ENCODE results near the gene FERMT2.

The FERMT2 gene

DNA sequence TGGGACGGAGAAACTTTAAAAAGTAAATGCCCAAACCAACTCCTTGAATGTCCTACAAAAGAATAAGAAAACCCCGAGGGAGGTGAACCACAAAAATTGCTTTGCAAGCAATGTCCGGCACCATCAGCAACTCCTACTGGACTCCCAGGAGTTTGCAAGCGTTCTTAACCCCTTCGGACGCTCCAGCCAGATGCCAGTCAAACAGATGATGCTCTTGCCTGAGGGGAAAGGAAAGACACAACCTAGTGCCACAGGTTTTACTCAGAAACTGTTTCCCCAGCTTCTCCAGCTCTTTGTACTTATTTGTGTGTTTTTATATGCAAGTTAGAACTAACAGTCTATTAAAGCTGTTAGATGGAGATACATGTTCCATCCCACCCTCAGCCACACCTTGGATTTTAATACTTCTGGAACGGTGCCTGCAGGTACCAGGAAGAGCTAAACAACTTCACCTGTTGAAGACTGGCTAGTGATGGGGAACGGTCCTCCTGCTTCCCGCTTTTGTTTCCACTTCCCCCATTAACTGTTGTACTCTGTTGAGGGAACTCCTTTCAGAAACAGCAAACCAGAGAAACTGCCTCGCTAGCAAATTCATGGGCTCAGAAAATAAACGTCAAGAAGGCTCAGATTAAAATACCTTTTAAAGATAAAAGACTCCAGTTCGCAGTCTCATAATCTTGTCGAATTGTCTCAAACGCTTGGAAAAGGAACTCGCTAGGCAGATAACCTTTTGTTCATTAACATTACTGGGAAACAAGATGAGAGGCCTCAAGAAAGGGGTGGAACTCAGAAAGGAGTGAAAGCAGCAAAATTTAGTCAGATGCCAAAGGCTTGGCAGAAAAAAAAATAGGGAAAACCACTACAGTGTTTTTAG is 1.1 kb upstream of the FERMT2 start:
- DNase-seq = peak; percentile 33
- H3K36me3 Mint-ChIP-seq (ENCODE audit: low read depth) = no peaks in the 10 kb centered on the region
- H3K4me3 Mint-ChIP-seq = peak overlapping the region; percentile 52
- no peak overlapping the region for H3K27ac Mint-ChIP-seq
- H3K27me3 Mint-ChIP-seq = peaks cover 51% of the 10 kb centered on the region
- peaks cover 23% of the 10 kb centered on the region for H3K4me1 Mint-ChIP-seq (ENCODE audit: low read depth)
- H3K9me3 Mint-ChIP-seq = no peaks in the 10 kb centered on the region

DNA sequence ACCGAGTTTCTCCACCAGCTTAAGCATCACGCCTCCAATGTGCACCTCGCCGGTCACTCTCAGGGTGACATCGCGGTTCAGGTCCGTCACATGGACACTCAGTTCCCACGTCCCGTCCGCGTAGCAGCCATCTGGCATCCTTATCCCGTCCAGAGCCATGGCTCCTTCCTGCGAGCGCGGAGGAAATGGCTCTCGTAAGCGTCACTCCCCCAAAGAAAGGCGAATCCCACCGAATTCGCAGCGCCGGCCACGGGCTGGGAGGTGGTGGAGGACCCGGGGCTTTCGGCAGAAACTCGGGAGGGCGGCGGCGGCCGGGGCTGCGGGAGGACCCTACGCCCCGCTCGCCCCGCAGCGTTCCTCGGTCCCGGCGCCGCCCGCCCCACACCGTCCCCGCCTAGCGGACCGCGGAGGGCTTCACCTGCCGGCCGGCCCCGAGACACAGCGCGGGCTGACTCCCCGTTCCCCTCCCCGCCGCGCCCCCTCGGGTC is 396 bp downstream of the FERMT2 start:
- Mint-ChIP-seq H3K27ac (peak overlapping the region; percentile 73), H3K4me1 (ENCODE audit: low read depth) (peaks cover 23% of the 10 kb centered on the region), H3K9me3 (no peaks in the 10 kb centered on the region), H3K4me3 (peak overlapping the region; percentile 83), H3K36me3 (ENCODE audit: low read depth) (no peaks in the 10 kb centered on the region), H3K27me3 (peaks cover 57% of the 10 kb centered on the region)
- DNase-seq = peak; percentile 55

DNA sequence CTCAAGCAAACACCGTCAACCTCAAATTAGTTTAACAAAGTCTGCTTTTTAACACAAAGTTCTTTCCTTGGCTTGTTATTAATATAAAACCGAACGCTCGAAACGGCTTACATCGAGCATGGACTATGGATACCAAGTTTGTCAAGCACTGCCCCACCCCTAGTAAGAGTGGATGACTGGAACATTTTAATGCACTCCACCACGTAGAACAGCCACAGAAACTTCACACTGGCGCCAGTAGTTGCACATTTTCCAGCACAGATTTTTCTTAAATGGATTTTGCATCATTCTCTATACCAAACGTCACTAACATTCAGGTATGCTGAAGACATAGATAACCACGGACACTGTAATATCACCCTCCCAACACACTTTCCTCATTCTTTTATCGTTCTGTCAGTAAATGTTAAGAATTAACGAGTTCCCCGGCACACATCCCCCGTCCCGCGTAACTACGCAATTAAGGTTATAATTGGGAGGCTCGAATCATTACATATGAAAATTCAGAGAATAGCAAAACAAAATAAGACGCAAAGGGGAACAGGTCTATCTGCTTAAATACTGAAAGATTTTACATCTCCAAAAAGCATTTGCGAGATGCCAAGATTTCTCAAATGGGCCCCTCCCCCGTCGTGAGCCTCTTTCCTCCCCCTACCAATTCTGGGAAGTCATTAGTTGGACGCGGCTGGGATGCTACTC is 990 bp downstream of the FERMT2 start:
- Mint-ChIP-seq H3K4me1 (ENCODE audit: low read depth) (peaks cover 23% of the 10 kb centered on the region), H3K27ac (peak overlapping the region; percentile 73), H3K27me3 (peaks cover 60% of the 10 kb centered on the region), H3K4me3 (peak overlapping the region; percentile 83), H3K9me3 (no peaks in the 10 kb centered on the region), H3K36me3 (ENCODE audit: low read depth) (no peaks in the 10 kb centered on the region)
- no peak for DNase-seq

DNA sequence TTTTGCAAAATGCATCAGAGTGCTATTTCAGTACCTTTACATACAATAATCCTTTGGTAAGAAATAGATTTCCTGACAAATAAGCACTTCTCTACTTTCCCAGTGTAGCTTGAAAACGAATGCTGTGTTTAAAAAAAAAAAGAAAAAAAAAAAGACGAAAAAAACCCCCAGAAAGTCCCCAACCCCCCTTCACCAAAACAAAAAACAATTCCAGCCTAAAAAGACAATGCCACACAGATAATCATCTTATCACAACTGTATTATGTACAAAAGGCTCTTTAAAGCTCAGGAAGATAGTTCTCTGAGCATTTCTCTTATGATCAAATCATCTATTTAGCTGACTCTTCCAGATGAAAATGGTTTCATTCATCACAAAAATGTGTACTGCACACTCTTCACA is 1.6 kb downstream of the FERMT2 start:
- H3K9me3 Mint-ChIP-seq = no peaks in the 10 kb centered on the region
- no peak overlapping the region for H3K27ac Mint-ChIP-seq

DNA sequence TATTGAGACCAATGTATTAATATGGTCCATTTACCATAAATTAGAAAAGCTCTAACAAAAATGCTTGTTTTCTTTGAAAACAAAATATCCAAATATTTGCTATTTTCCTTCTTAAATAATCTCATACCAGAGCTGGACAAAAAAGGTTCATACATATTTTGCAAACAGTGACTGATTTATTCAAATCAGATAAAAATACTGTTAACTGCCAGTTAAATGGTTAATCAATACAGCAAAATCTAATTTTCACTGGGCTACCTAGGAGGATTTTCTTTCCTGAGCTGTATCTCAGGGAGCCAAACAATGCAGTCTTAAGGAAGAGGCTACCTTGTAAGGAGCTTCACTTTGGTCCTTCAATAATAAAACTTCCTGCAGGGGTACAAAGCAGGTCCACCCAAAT is 2.0 kb downstream of the FERMT2 start:
- Mint-ChIP-seq H3K36me3 (ENCODE audit: low read depth) (no peaks in the 10 kb centered on the region), H3K4me1 (ENCODE audit: low read depth) (peaks cover 20% of the 10 kb centered on the region), H3K27ac (no peak overlapping the region), H3K27me3 (peaks cover 66% of the 10 kb centered on the region), H3K9me3 (no peaks in the 10 kb centered on the region), H3K4me3 (no peak overlapping the region)
- DNase-seq = no peak

More for the DNA sequence above, 1.6 kb downstream of the FERMT2 start:
- peak overlapping the region; percentile 83 for H3K4me3 Mint-ChIP-seq
- peaks cover 64% of the 10 kb centered on the region for H3K27me3 Mint-ChIP-seq
- no peaks in the 10 kb centered on the region for H3K36me3 Mint-ChIP-seq (ENCODE audit: low read depth)
- peaks cover 20% of the 10 kb centered on the region for H3K4me1 Mint-ChIP-seq (ENCODE audit: low read depth)
- no peak for DNase-seq

DNA sequence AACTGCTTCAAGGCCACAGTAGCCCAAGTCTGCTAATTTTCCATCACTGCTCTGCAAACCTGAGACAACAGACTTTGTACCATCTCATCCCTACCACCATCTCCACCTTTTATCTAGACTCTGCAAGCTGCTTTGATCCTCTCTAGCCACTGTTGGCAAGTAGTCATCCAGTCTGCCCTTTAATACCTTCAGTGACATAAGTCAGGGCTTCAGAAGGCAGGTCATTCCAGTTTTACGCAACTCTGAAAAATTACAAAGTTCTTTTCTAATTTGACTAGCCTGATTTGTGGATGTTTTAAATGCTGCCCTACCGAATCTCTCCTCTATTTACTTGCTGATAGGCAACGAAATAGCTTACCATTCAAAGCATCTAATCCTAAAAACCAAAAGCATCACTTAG is 2.8 kb downstream of the FERMT2 start:
- Mint-ChIP-seq H3K27me3 (peaks cover 64% of the 10 kb centered on the region), H3K27ac (no peak overlapping the region), H3K4me3 (no peak overlapping the region), H3K9me3 (no peaks in the 10 kb centered on the region), H3K4me1 (ENCODE audit: low read depth) (peaks cover 20% of the 10 kb centered on the region), H3K36me3 (ENCODE audit: low read depth) (no peaks in the 10 kb centered on the region)
- DNase-seq = no peak

DNA sequence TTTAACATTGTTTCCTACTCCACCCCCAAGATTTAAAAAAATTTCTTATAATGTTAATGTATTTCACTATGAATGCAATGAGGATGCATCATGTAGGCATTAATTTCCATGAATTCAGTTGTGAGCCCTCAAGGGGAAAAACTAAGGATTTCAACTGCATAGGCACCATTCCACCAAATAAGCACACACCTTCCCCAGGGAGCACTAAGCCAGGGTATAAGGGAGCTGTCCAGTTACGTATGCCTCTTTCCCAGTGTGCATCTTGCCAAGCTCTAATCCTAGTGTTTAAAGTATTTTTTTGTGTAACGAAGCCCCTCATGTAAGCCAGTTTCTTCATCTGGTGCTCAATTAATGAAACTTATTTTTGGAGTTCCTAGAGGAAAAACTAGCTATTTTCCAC is 6.6 kb downstream of the FERMT2 start:
- Mint-ChIP-seq H3K36me3 (ENCODE audit: low read depth) (no peaks in the 10 kb centered on the region), H3K27me3 (peaks cover 34% of the 10 kb centered on the region), H3K9me3 (no peaks in the 10 kb centered on the region), H3K27ac (no peak overlapping the region), H3K4me3 (no peak overlapping the region), H3K4me1 (ENCODE audit: low read depth) (peaks cover under 1% of the 10 kb centered on the region)
- no peak for DNase-seq

DNA sequence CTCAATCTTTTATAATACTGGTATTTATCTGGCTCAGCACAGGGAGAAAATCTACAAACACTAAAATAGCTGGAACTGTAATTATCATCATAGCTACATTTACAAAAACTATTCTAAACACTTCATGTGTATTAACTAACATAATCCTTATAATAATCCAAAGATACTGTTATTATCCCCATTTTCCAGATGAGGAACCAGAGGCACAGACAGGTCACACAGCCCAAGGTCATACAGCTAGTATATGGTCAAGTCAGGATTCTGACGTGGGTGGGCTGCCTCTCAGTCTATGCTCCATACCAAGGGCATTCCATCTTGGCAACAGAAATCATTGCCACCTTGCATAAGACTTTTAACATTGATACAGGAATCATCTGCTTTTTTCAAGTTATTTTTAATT is 11.4 kb downstream of the FERMT2 start:
- Mint-ChIP-seq H3K27ac (no peak overlapping the region), H3K9me3 (no peaks in the 10 kb centered on the region), H3K36me3 (ENCODE audit: low read depth) (no peaks in the 10 kb centered on the region), H3K4me1 (ENCODE audit: low read depth) (no peaks in the 10 kb centered on the region), H3K4me3 (no peak overlapping the region), H3K27me3 (peaks cover 8% of the 10 kb centered on the region)
- no peak for DNase-seq

DNA sequence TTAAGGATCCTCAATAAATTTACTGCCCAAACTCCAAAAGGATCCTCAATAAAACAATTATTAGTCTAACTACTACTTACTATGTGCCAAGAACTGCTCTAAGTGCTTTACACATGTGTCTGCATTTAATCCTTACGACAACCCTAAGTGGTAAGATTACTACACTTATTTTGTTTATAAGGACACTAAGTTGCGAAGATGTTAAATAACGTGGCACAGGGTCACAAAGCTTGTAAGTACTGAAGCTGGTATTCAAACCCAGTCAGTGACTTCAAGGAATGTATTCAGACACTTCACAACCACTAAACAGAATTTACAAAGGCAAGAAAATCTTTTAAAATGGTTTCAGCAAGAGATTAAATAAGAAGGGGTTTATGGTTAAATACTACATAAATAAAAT is 13.0 kb downstream of the FERMT2 start:
- Mint-ChIP-seq H3K36me3 (ENCODE audit: low read depth) (no peaks in the 10 kb centered on the region), H3K27me3 (peaks cover 4% of the 10 kb centered on the region), H3K4me3 (no peak overlapping the region), H3K4me1 (ENCODE audit: low read depth) (no peaks in the 10 kb centered on the region), H3K27ac (no peak overlapping the region), H3K9me3 (no peaks in the 10 kb centered on the region)
- DNase-seq = no peak

DNA sequence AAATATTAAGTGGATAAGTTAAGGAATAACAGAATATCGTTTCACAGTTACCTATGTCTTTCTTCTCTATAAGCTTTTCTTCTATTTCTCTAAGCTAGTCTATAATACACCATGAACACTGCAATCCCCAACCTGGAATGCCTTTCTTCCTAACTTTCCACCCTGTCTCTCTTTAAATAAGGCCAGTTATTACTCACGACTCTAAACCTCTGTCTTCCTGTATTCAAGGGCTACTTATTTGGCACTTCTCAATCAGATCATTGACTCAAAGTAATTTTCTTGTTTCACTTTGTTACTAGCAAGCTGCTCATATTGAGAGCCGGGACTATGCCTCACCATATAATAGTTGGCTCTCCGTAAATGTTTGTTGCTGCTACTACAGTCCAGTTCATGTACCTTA is 13.5 kb downstream of the FERMT2 start:
- H3K27me3 Mint-ChIP-seq = peaks cover 4% of the 10 kb centered on the region
- H3K36me3 Mint-ChIP-seq (ENCODE audit: low read depth) = no peaks in the 10 kb centered on the region

DNA sequence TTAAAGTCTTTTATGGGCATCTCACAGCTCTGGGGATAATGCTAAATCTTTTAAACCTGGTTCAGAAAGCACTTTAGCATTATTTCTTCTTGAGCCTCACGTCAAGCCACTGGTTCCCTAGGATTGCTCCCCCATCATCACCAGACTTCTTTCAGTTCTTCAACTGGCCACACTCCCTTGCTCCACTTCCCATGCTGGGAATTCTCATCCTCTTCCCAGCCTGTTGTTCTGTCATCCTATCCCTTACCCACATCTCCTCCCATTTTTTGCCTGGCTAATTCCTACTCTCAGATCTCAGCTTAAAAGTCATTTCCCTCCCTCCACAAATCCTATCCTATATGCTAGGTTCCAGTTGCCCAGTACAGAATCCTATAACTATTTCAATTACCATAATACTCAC is 14.4 kb downstream of the FERMT2 start:
- Mint-ChIP-seq H3K27me3 (peaks cover 4% of the 10 kb centered on the region), H3K36me3 (ENCODE audit: low read depth) (no peaks in the 10 kb centered on the region), H3K9me3 (no peaks in the 10 kb centered on the region), H3K4me3 (no peak overlapping the region), H3K27ac (no peak overlapping the region), H3K4me1 (ENCODE audit: low read depth) (no peaks in the 10 kb centered on the region)
- DNase-seq = no peak

More for the DNA sequence above, 13.5 kb downstream of the FERMT2 start:
- H3K9me3 Mint-ChIP-seq = no peaks in the 10 kb centered on the region
- no peak overlapping the region for H3K27ac Mint-ChIP-seq
- DNase-seq = no peak
- no peaks in the 10 kb centered on the region for H3K4me1 Mint-ChIP-seq (ENCODE audit: low read depth)
- H3K4me3 Mint-ChIP-seq = no peak overlapping the region

DNA sequence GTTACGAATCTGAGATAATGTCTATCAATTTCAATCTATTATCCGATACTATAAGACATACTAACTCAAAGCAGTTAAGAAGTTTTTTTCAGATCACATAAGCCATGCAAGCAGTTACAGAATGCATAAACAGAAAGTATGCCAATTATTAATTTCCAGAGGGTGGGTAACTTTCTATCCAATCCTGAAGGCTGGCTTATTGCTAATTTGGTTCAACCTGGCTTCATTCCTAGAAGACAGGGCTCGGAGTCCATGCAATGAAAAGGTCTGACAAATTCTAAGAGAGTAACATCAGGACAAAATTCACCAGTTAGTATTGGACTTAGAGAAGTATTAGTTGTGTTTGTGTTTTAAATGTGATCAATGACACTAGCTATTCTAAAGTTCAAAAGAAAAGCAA is 15.0 kb downstream of the FERMT2 start:
- no peaks in the 10 kb centered on the region for H3K4me1 Mint-ChIP-seq (ENCODE audit: low read depth)
- no peaks in the 10 kb centered on the region for H3K9me3 Mint-ChIP-seq
- DNase-seq = no peak
- H3K4me3 Mint-ChIP-seq = no peak overlapping the region
- H3K27me3 Mint-ChIP-seq = peaks cover 4% of the 10 kb centered on the region
- no peak overlapping the region for H3K27ac Mint-ChIP-seq
- no peaks in the 10 kb centered on the region for H3K36me3 Mint-ChIP-seq (ENCODE audit: low read depth)

DNA sequence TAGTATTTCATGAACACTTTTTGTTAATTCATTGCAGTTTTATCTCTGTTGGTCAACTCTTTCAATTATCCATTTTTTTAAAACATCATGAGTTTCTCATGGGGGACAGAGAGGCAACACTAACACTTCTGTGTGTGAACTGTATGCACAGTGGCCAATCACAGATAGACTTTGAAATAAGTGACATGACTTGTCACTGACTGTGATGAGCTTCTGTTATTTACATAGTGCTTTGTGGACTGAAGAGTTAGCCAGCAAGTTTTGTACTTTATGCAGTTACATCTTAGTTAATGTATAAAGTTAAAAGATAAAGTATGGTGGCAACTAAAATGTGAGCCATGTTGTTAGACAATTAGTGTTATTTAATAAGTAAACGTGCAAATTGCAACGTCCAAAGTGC is 16.1 kb downstream of the FERMT2 start:
- Mint-ChIP-seq H3K9me3 (no peaks in the 10 kb centered on the region), H3K27ac (no peak overlapping the region), H3K27me3 (peaks cover 4% of the 10 kb centered on the region), H3K4me3 (no peak overlapping the region), H3K4me1 (ENCODE audit: low read depth) (no peaks in the 10 kb centered on the region), H3K36me3 (ENCODE audit: low read depth) (no peaks in the 10 kb centered on the region)
- no peak for DNase-seq

DNA sequence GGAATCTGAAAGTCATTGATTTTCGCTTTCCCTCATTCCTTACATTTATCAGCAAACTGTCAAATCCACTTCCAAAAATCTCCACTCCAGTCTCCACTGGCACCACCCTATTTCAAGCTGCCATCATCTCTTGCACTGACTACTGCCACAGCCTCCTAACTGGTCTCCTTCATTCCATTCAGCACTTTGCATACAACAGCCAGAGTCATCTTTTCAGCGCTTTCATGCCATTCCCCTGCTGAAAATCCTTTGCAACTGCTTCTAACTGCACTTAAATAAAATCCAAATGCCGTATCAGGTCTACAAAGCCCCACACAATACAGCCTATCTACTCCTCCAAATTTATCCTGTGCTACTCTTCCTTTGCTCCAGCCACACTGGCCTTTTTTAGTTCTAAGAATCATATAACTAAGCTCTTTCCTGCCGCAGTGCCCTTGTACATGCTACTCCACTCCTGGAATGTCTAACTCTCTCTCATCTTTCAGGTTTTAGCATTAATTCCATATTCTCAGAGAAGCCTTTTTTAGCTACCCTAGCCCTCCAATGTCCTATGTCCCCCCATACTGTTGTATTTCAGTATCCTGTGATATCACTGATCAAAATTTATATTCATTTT is 21.6 kb downstream of the FERMT2 start:
- no peaks in the 10 kb centered on the region for H3K4me1 Mint-ChIP-seq (ENCODE audit: low read depth)
- no peaks in the 10 kb centered on the region for H3K9me3 Mint-ChIP-seq
- H3K27me3 Mint-ChIP-seq = no peaks in the 10 kb centered on the region
- H3K36me3 Mint-ChIP-seq (ENCODE audit: low read depth) = no peaks in the 10 kb centered on the region
- no peak overlapping the region for H3K4me3 Mint-ChIP-seq
- no peak for DNase-seq
- H3K27ac Mint-ChIP-seq = no peak overlapping the region

DNA sequence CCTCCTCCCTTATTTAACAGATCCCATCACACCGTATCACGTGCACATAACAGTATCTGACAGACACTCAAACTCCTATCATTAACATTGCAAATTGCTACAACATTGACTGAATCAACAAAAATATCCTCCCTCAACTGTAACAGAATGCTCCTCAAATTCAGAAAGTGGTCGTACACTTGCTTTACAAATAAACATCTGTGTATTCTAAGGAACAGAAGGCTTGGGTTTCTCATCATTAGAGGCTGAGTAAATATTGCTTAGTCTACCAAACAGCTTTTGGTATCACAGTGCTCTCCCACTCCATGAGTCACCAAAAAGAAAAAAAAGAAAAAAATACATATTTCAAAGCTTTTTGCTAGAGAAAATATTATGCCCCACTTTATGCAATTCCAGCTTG is 23.9 kb downstream of the FERMT2 start:
- DNase-seq = no peak
- H3K27me3 Mint-ChIP-seq = no peaks in the 10 kb centered on the region

More for the DNA sequence above, 23.9 kb downstream of the FERMT2 start:
- no peaks in the 10 kb centered on the region for H3K4me1 Mint-ChIP-seq (ENCODE audit: low read depth)
- no peak overlapping the region for H3K27ac Mint-ChIP-seq
- no peaks in the 10 kb centered on the region for H3K9me3 Mint-ChIP-seq
- no peaks in the 10 kb centered on the region for H3K36me3 Mint-ChIP-seq (ENCODE audit: low read depth)
- no peak overlapping the region for H3K4me3 Mint-ChIP-seq

All from activated T-cell treated with anti-CD3 and anti-CD28 coated beads, Interleukin-2, amount 50 U/mL, for 24 hours (primary cell).